Transverse colon (tissue), 3 donors: ENCODE data around the gene TRIM33.

ENCODE experiments used
- CTCF ChIP-seq, 5 experiments: fragments of 200-600 bp in 3 of 5; fragments of 450-650 bp in 2 of 5; sonication (generic) in 3 of 5; IDR thresholded peaks; 1 replicate in 2 of 5; 2 replicates in 3 of 5; pipeline ENCODE4 v1.5.1; 2016 to 2017; ENCODE audit warnings: antibody characterized with exemption in 5 of 5, inconsistent platforms in 3 of 5, mild to moderate bottlenecking in 2 of 5, moderate library complexity in 1 of 5
- POLR2A ChIP-seq: fragments of 450-650 bp; IDR thresholded peaks from one replicate; pipeline ENCODE4 v1.6.1; 2016; ENCODE audit warnings: antibody characterized with exemption, mild to moderate bottlenecking, moderate library complexity

DNA sequence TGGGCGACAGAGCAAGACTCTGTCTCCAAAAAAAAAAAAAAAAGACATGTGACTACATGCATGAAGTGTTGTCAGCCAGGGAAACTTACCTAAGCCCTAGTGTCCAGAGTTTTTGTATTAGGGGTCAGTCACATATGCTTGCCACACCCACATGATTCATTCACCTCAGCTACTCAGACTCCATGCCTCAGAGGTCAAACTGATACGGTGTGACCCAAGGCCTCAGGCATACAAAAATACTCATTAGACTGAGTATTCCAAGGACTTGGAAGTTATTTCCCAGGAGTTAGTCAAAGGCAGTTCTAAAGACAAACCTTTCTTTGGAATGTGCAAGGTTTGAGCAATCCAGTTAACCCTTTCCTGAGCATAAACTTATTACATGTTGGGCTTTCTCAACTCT, 6.3 kb upstream of the TRIM33 start:
- TF ChIP-seq CTCF (IDR thresholded peaks at IDR 0.05) = no peak
- TF ChIP-seq POLR2A = no peak
